Neutrophil (primary cell): ENCODE data around the gene RPL12.

Experiments used
- H3K27ac ChIP-seq: fragments of 200-600 bp; sonication (generic); 2 replicates; pipeline ENCODE4 v1.5.1; 2016; ENCODE audit warnings: mild to moderate bottlenecking, moderate library complexity
- H3K27me3 ChIP-seq: fragments of 200-600 bp; sonication (generic); 2 replicates; pipeline ENCODE4 v1.6.0; 2016; ENCODE audit warnings: mild to moderate bottlenecking
- H3K36me3 ChIP-seq: fragments of 200-600 bp; sonication (generic); 2 replicates; pipeline ENCODE4 v1.5.1; 2017
- H3K4me1 ChIP-seq, 2 experiments: fragments of 200-600 bp in 1 of 2; sonication (generic) in 1 of 2; 1 replicate in 1 of 2; 2 replicates in 1 of 2; pipeline versions ENCODE4 v1.5.1 to v1.6.1; 2013 to 2016; ENCODE audit warnings: low read depth in 1 of 2, low read length in 1 of 2, mild to moderate bottlenecking in 1 of 2, moderate library complexity in 1 of 2; ENCODE audit not compliant: control insufficient read depth in 1 of 2, insufficient read depth in 1 of 2
- H3K4me3 ChIP-seq, 2 experiments: fragments of 200-600 bp in 1 of 2; sonication (generic) in 1 of 2; 1 replicate in 1 of 2; 2 replicates in 1 of 2; pipeline ENCODE4 v1.5.1; 2013 to 2016; ENCODE audit warnings: low read depth in 1 of 2, low read length in 1 of 2, mild to moderate bottlenecking in 1 of 2, moderate library complexity in 1 of 2
- H3K9me3 ChIP-seq: fragments of 200-600 bp; sonication (generic); 2 replicates; pipeline ENCODE4 v1.5.1; 2016
- CTCF ChIP-seq: fragments of 200-600 bp; sonication (generic); IDR thresholded peaks from 2 replicates; pipeline ENCODE4 v1.5.1; 2016; ENCODE audit warnings: antibody characterized with exemption

Gene RPL12

GRCh38 chr9:127450830-127451607 lies at the start of gene RPL12, which contains the start of gene LRSAM1:
RPL12 (minus strand) TSS chr9:127451406; CDS start chr9:127451317, 89 bp downstream.
LRSAM1 (plus strand) TSS chr9:127451510; CDS start chr9:127454528, 3,018 bp downstream.
- H3K36me3 ChIP-seq: peaks cover 37% of the 10 kb centered on the region

GRCh38 chr9:127500862-127501261 lies 49.7 kb upstream of the RPL12 start:
- H3K9me3 ChIP-seq: no peaks in the 10 kb centered on the region
- peaks cover 71% of the 10 kb centered on the region for H3K36me3 ChIP-seq
- H3K27ac ChIP-seq: no peak overlapping the region
- H3K27me3 ChIP-seq: no peaks in the 10 kb centered on the region
- no peaks in the 10 kb centered on the region for H3K4me1 ChIP-seq
- no peak overlapping the region for H3K4me3 ChIP-seq
- no peak for TF ChIP-seq CTCF

More at GRCh38 chr9:127450830-127451607, at the start of gene RPL12, which contains the start of gene LRSAM1:
- TF ChIP-seq CTCF: no peak
- Histone ChIP-seq H3K9me3 (no peaks in the 10 kb centered on the region), H3K27ac (peak within 1 kb of the TSS; percentile 87), H3K4me3 (peak within 1 kb of the TSS; percentile 91 to 98), H3K4me1 (peaks cover 54 to 59% of the 10 kb centered on the region in 2 experiments), H3K27me3 (no peaks in the 10 kb centered on the region)

- TF ChIP-seq CTCF: no peak
- Histone ChIP-seq H3K9me3 (no peaks in the 10 kb centered on the region), H3K27me3 (no peaks in the 10 kb centered on the region), H3K27ac (no peak overlapping the region), H3K4me1 (no peaks in the 10 kb centered on the region), H3K4me3 (no peak overlapping the region), H3K36me3 (peaks cover 75% of the 10 kb centered on the region)
These were observed 49.2 kb upstream of the RPL12 start for GRCh38 chr9:127500399-127500798.

GRCh38 chr9:127498298-127498697 lies 47.1 kb upstream of the RPL12 start:
- H3K4me3 ChIP-seq: no peak overlapping the region
- H3K9me3 ChIP-seq: no peaks in the 10 kb centered on the region
- H3K27ac ChIP-seq: no peak overlapping the region
- no peaks in the 10 kb centered on the region for H3K27me3 ChIP-seq
- peaks cover 86% of the 10 kb centered on the region for H3K36me3 ChIP-seq
- no peaks in the 10 kb centered on the region for H3K4me1 ChIP-seq
- TF ChIP-seq CTCF: no peak

- peaks cover 86% of the 10 kb centered on the region for H3K36me3 ChIP-seq
- TF ChIP-seq CTCF: no peak
- no peaks in the 10 kb centered on the region for H3K9me3 ChIP-seq
- no peaks in the 10 kb centered on the region for H3K4me1 ChIP-seq
- H3K4me3 ChIP-seq: no peak overlapping the region
- no peak overlapping the region for H3K27ac ChIP-seq
- H3K27me3 ChIP-seq: no peaks in the 10 kb centered on the region
These were observed 46.6 kb upstream of the RPL12 start for GRCh38 chr9:127497656-127498290.
